ENCODE data around the gene ANKRD17. TPM values are rescaled to one million over a fixed set of nuclear protein-coding genes. Genes with fewer than 3 reads are reported as not detected.
A peak's percentile ranks its signal among the peaks of the same experiment; 100 is the strongest.

Gene ANKRD17
- total RNA-seq, 4 donors from 2014 or later = 25.0 to 75.6 (median 56.7) TPM

DNA sequence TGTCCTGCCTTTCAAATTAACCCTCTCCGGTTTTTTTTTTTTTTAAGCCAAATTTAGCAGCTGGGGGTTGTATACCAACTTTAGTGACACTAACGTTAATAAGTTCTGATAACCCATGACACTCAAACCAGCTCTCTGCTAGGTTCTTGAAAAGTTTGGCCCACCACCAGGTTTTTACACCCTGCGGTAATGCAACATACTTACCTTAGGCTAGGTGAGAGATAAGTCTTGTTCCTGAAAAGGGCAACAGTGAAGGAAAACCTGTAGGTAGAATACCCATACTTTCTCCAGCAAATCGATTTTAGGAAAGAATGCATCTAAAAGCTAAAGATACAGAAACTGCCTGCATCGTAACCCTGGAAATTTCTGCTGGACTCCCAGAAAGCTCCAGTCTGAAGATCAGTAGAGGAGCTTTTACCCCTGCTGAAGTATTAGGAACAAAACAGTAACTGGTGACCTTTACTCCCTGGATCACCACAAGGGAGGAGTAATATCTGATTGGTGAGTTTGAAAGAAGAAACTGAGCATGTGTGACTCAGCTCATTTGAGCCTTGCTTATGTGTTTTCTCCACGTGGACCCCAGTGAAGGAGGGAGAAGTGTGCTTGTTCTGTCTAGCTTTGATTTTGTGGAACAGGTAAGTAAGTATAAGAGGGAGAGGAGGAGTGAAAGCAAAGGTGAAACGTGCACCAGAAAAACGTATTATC, 154.6 kb downstream of the ANKRD17 start:
- Histone ChIP-seq H3K4me1 (no peaks in the 10 kb centered on the region), H3K36me3 (no peaks in the 10 kb centered on the region), H3K27ac (no peak overlapping the region), H3K9me3 (no peaks in the 10 kb centered on the region), H3K4me3 (no peak overlapping the region), H3K27me3 (no peaks in the 10 kb centered on the region)
- DNase-seq = no peak
- intact Hi-C loops (cut with DNase I; ENCODE audit: low total_unique reads) = no loop called here
- TF ChIP-seq POLR2A (IDR thresholded peaks at IDR 0.05) = no peak
- TF ChIP-seq, protein P1, sequence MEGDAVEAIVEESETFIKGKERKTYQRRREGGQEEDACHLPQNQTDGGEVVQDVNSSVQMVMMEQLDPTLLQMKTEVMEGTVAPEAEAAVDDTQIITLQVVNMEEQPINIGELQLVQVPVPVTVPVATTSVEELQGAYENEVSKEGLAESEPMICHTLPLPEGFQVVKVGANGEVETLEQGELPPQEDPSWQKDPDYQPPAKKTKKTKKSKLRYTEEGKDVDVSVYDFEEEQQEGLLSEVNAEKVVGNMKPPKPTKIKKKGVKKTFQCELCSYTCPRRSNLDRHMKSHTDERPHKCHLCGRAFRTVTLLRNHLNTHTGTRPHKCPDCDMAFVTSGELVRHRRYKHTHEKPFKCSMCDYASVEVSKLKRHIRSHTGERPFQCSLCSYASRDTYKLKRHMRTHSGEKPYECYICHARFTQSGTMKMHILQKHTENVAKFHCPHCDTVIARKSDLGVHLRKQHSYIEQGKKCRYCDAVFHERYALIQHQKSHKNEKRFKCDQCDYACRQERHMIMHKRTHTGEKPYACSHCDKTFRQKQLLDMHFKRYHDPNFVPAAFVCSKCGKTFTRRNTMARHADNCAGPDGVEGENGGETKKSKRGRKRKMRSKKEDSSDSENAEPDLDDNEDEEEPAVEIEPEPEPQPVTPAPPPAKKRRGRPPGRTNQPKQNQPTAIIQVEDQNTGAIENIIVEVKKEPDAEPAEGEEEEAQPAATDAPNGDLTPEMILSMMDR (IDR thresholded peaks at IDR 0.05) = no peak

DNA sequence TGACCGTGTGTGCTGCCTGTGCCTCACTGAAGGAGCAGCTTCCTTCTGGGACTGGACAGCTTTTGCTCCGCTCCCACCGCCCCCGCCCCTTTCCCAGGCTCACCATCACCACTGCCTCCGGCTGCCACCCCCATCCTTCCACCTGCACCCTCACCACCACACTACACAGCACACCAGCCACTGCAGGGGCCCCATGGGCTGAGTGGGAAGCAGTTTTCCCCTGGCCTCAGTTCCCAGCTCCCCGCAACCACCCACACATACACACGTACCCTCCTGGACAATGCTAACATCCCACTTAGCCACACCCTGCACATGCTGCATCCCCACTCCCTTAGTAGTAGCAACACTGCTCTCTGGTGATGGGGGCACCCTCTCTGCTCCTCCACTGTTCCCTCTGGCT, 159.5 kb downstream of the ANKRD17 start:
- Histone ChIP-seq H3K9me3 (no peaks in the 10 kb centered on the region), H3K4me3 (no peak overlapping the region), H3K27me3 (no peaks in the 10 kb centered on the region), H3K4me1 (no peaks in the 10 kb centered on the region), H3K27ac (peak overlapping the region in 1 of 2 donors; percentile 7), H3K36me3 (no peaks in the 10 kb centered on the region)
- no peak for DNase-seq
- TF ChIP-seq, protein P1 (IDR thresholded peaks at IDR 0.05) = no peak
- TF ChIP-seq POLR2A (IDR thresholded peaks at IDR 0.05) = no peak
- intact Hi-C loops (cut with DNase I; ENCODE audit: low total_unique reads) = no loop called here

DNA sequence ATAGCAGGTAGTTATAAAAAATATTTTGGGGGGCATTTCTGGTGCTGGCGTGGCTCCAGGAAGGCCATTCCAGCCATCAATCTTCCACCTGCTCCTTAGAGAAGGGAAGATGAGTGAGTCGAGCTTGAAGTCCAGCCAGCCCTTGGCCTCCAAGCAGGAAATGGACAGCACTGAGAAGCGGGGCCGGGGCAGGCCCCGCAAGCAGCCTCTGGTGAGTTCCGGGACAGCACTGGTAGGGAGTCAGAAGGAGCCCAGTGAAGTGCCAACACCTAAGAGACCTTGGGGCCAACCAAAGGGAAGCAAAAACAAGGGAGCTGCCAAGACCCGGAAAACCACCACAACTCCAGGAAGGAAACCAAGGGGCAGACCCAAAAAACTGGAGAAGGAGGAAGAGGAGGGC, 159.9 kb downstream of the ANKRD17 start:
- Histone ChIP-seq H3K9me3 (no peaks in the 10 kb centered on the region), H3K4me1 (no peaks in the 10 kb centered on the region), H3K4me3 (no peak overlapping the region), H3K36me3 (no peaks in the 10 kb centered on the region), H3K27me3 (no peaks in the 10 kb centered on the region), H3K27ac (no peak overlapping the region)
- intact Hi-C loops (cut with DNase I; ENCODE audit: low total_unique reads) = no loop called here
- no peak for DNase-seq
- TF ChIP-seq, protein P1 (IDR thresholded peaks at IDR 0.05) = no peak
- TF ChIP-seq POLR2A (IDR thresholded peaks at IDR 0.05) = no peak

DNA sequence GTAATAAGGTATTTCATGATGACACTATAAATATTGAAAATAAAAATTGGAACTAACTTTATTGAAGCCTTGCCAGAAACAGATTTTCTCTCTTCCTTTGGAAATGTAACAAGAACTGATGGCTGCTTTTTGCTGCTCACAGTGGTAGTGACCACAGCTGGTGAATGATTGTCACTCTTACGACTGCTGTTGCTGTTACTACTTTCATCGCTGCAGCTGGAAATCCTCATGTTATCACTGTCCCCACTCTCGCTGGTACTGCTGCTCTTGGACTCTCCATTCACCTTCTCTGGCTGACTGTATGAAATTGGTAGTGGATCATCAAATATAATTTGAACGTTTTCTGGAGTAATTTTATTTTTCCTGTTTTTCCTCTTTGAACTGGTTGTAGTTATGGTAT, 160.6 kb downstream of the ANKRD17 start:
- no peak for TF ChIP-seq POLR2A (IDR thresholded peaks at IDR 0.05)
- TF ChIP-seq, protein P1 (IDR thresholded peaks at IDR 0.05) = no peak
- H3K9me3 ChIP-seq = no peaks in the 10 kb centered on the region
- intact Hi-C loops (cut with DNase I; ENCODE audit: low total_unique reads) = no loop called here
- H3K27me3 ChIP-seq = no peaks in the 10 kb centered on the region
- no peak overlapping the region for H3K27ac ChIP-seq
- no peaks in the 10 kb centered on the region for H3K4me1 ChIP-seq
- no peak overlapping the region for H3K4me3 ChIP-seq
- DNase-seq = no peak
- no peaks in the 10 kb centered on the region for H3K36me3 ChIP-seq

DNA sequence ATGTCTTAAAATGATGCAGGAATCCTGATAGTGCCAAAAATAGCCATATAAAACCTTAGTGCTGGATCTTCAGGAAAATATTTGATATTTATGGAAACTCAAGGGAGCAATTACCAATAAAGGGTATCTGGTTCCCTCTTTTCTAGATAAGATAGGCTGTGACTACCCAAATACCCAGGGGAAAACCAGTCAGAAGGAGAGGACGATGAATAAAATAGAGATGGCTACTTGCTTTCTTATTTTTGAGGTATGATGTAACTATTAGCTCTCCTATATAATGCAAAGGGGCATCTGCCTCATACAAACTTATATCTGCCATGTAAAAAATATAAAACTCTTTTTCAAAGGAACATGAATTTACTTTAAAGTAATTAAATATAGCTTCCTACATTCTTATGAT, 165.7 kb downstream of the ANKRD17 start:
- no peak for DNase-seq
- no peak overlapping the region for H3K4me3 ChIP-seq
- intact Hi-C loops (cut with DNase I; ENCODE audit: low total_unique reads) = no loop called here
- no peaks in the 10 kb centered on the region for H3K36me3 ChIP-seq
- H3K4me1 ChIP-seq = no peaks in the 10 kb centered on the region
- H3K27me3 ChIP-seq = no peaks in the 10 kb centered on the region
- no peak overlapping the region for H3K27ac ChIP-seq
- no peaks in the 10 kb centered on the region for H3K9me3 ChIP-seq
- no peak for TF ChIP-seq POLR2A (IDR thresholded peaks at IDR 0.05)
- TF ChIP-seq, protein P1 (IDR thresholded peaks at IDR 0.05) = no peak

All from uterus (tissue), 4 donors.